Measurements from ENCODE around the gene PLA2G4E.

- TF ChIP-seq CTCF (conservative IDR thresholded peaks at IDR 0.05; ENCODE audit: low read depth, low read length) = no peak
- no peak for TF ChIP-seq EZH2 (IDR thresholded peaks at IDR 0.05; ENCODE audit: low read length, unreplicated experiment)
- no peak for TF ChIP-seq EZH2phosphoT487 (IDR thresholded peaks at IDR 0.05; ENCODE audit: borderline replicate concordance, low read length)
Measured at GRCh38 chr15:41935566-41936020, 85.2 kb downstream of the PLA2G4E start.
